Suprapubic skin (tissue), 4 donors: ENCODE results near the gene TEAD2.

Experiments
- CTCF ChIP-seq, 2 donors: fragments of 200-600 bp in 1 of 2; fragments of 450-650 bp in 1 of 2; sonication (generic) in 1 of 2; IDR thresholded peaks; one replicate each; pipeline ENCODE4 v1.5.1; 2016 to 2019; ENCODE audit warnings: antibody characterized with exemption in 2 of 2, mild to moderate bottlenecking in 1 of 2, moderate library complexity in 1 of 2
- POLR2A ChIP-seq, 2 donors: fragments of 450-650 bp; IDR thresholded peaks; one replicate each; pipeline ENCODE4 v1.6.1; 2017; ENCODE audit warnings: antibody characterized with exemption in 2 of 2, mild to moderate bottlenecking in 2 of 2, moderate library complexity in 2 of 2
- POLR2AphosphoS5 ChIP-seq, 3 donors: sonication (generic); formaldehyde crosslinking; IDR thresholded peaks; one replicate each; pipeline ENCODE4 v1.6.1; 2017; ENCODE audit warnings: antibody characterized with exemption in 3 of 3

DNA sequence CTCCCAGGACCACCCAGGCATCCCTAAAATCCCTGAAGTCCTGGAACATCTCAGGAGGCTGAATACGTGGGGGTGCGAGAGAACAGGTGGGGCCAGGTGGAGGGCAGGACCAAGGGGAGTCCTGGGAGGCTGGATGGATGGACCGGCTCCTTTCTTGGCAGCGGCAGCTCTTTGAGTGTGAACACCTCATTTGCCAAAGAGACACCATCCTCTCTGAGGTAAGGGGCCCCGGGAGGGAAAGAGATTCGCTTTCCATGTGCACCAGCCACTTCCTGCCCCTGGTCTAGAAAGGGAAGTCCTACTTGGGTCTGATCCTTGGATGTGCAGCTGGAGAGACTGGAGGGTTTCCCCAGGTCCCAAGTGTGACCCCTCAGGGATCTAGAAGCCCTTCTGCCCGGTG lies 44.9 kb upstream of the TEAD2 start:
- TF ChIP-seq POLR2A (IDR thresholded peaks at IDR 0.05), result no peak
- no peak for TF ChIP-seq CTCF (IDR thresholded peaks at IDR 0.05)
- TF ChIP-seq POLR2AphosphoS5 (IDR thresholded peaks at IDR 0.05), result no peak
